Measurements from ENCODE around the gene TCF23.

- no peak for TF ChIP-seq CTCF (IDR thresholded peaks at IDR 0.05)
- TF ChIP-seq POLR2A (IDR thresholded peaks at IDR 0.05) = no peak
Observed at GRCh38 chr2:27145682-27146081, 3.1 kb upstream of the TCF23 start.

Measured in gastroesophageal sphincter (tissue), 3 donors.